Dermis microvascular lymphatic vessel endothelial cell (primary cell): ENCODE results near the gene KRT40. TPM values are rescaled to one million over a fixed set of nuclear protein-coding genes. Genes with fewer than 3 reads are reported as not detected.
"Not testable (repeated sequence)": the region's sequence is repeated elsewhere in the genome, so short reads cannot be mapped to it uniquely, and the experiment has no call there.

Experiments used
- DNase-seq, 2 donors: peaks; one replicate each; pipeline versions ENCODE4 v3.0.0 to v3.0.0-alpha.2; 2010; ENCODE audit warnings: low read depth in 2 of 2
- total RNA-seq: library from RNA; depleted of rRNA; stranded (reverse); fragments of >200 nt; gene quantifications from 2 replicates; pipeline ENCODE4 v1.2.1, GENCODE V29; 2014

Gene KRT40
- total RNA-seq = not detected in 2 replicates

DNA sequence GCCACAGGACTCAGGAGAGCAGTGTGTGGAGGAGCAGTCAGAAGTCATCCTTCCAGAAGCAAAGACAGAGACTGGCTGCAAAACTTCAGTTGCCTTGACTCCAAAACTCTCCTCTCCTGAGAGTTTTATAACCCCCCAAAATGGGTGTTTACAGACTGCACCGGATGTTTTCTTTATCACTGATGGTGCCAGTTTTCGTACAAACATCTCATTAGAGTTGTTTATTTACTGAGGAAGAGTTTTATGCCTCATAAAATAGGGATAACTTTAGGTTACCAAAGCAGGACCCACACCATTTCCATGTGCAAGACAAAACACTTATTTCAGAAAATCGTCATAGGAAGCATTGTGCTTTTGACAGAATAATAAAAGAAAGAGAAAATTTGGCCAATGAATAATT lies at the start of gene KRT40:
Gene KRT40, minus strand, starts transcription at position 101 of the 400 bp plus-strand sequence. Its CDS starts 53 bp downstream, at position 48.
- no peak for DNase-seq

DNA sequence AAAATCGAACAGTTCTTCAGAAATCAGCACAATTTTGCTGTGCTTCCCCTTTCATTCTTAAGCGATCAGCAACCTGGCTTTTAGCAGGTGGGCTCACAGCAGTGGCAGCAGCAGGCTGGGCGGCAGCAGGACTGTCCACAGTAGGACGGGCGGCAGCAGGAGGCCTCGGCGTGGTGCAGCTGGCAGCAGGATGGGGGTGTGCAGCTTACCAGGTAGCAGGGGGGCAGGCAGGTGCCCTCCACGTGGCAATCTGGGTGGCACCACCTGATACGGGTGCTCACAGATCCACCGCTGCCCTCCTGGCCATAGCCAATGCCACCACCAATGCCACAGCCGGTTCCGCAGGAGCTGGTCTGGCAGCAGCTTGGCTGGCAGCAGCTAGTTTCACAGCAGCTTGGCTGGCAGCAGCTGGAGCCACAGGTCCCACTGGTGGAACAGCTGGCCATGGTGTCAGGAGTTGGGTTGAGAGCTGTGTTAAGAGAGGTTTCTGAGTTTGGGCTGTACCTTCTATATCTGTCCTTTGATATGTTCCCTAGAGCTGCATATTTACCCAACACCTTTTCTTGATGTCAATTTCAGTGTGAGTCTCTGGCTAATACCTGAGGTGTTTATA lies 45.6 kb upstream of the KRT40 start, which contains the start of gene KRTAP1-4:
Gene KRTAP1-4, minus strand, starts transcription at position 563 of the 613 bp plus-strand sequence. Its CDS starts 117 bp downstream, at position 446.
- DNase-seq = no peak

DNA sequence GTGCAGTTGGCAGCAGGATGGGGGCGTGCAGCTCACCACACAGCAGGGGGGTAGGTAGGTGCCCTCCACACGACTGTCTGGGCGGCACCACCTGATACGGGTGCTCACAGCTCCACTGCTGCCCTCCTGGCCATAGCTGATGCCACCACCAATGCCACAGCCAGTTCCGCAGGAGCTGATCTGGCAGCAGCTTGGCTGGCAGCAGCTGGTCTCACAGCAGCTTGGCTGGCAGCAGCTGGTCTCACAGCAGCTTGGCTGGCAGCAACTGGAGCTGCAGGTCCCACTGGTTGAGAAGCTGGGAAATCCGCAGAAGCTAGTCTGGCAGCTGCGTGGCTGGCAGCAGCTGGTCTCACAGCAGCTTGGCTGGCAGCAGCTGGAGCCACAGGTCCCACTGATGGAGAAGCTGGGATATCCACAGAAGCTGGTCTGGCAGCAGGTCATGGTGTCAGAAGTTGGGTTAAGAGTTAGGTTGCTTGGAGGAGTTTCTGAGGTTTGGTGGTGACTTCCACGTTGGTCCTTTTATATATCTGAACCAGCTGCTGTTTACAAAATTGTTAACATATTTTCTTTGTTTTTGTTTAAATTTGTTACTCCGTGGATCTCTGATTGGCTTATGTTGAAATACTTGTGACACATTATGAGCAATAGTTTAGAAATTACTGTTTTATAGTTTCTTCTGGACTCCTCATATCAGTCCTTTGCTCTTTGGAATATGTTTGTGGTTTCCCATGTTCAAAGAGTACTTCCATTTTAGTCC lies 42.8 kb upstream of the KRT40 start, which contains the start of gene KRTAP1-5:
Gene KRTAP1-5, minus strand, starts transcription at position 494 of the 757 bp plus-strand sequence. Its CDS starts 53 bp downstream, at position 441.
- no peak for DNase-seq

DNA sequence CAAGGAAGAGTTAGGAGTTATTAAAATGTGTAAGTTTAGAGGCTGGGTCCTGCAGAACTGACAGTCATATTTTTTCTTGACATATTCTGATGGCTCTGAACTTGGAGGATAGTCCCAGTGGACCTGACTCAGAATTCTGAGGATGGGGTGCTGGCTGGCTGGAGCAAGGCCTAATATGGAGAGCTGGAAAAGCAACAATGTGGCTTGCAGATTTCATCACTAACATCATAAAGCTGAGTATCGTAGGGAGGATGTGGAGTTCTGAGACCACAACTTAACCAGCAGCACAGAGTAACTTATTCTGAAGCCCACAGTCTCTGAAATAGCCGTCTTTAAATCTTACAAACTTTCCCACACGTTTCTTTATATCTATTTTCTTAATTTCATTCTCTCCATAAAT lies 40.6 kb upstream of the KRT40 start:
- DNase-seq = no peak

- no peak for DNase-seq
Measured at GRCh38 chr17:41020336-41020735, 36.2 kb upstream of the KRT40 start.

GRCh38 chr17:41019415-41019814 lies 35.3 kb upstream of the KRT40 start:
- DNase-seq = no peak

DNA sequence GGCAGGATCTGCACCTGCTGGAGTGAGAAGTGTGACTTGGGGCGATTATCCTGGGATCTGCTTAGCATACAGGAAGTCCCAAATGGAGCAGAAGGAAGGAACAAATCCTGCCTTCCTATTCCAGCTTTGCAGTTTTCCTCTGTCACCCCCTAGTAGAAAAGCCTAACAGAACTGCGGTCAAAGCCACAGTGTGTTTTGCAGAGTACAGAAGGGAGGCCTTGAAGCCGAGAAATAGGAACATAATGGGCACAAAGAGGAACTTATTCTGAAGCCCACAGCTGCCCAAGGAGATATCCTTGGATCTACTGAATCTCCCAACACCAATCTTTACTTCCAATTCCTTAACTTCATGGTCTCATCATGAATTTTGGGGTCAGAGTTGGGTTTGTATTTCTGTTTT lies 34.4 kb upstream of the KRT40 start:
- no peak for DNase-seq

DNA sequence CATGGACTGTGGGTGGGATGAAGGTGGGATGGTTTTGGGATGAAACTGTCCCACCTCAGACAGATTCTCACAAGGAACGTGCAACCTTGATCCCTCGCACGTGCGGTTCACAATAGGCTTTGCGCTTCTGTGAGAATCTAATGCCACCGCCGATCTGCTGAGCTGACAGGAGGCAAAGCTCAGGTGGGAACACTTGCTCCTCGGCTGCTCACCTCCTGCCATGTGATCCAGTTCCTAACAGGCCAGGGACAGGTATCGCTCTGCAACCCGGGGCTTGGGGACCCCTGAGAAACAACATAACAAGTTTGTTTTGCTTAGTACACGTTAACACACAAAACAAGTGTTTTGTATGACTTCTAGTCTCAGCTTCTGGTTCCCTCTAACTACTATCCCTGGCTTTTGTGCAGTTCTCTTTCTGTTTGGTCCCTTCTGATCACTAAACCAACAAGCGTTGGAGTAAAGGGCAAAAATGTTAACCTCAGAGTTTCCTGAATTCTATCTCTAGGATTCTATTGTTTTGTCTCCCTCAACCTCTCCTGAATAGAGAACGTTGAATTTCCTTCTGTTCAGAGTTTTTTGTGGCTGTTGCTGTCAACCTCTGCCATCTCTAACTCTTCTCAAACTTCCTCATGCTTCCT lies 32.6 kb upstream of the KRT40 start:
- DNase-seq = no peak

DNA sequence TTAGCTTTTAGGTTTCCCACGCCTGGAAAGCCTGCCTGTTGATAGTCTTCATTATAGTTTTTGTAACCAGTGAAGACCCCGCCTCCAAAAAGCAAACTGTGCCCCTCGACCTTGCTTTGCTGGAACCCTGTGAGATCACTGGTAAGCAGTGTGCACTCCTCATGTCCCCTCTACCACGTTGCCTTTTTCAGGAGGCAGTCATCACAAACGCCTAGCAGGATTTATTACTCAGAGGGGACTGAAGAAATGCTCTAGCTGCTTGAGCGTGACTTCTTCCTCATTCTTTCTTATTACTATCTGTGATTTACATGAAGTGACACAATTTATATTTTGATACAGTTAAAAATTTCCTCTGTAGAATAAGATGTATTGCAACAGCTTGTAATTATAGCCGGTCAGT lies 31.3 kb upstream of the KRT40 start:
- no peak for DNase-seq

DNA sequence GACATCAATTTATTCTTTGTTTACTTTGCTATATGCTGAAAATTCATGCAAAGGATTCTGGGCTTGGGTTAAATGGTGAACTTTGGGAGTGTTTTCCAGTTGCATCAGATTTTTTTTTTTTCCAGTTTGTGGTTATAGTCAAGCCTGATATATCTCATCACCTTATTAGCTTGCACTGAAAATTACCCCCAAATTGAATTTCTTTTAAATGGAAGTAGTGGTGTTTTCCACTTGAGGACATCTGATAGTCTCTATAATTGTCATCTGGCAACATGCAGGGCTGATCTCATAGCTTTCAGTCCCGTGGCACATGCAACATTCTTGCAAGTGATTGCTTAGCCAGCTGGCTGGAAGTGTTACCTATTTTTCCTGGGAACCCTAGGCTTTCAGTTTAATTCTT lies 29.5 kb upstream of the KRT40 start:
- no peak for DNase-seq

DNA sequence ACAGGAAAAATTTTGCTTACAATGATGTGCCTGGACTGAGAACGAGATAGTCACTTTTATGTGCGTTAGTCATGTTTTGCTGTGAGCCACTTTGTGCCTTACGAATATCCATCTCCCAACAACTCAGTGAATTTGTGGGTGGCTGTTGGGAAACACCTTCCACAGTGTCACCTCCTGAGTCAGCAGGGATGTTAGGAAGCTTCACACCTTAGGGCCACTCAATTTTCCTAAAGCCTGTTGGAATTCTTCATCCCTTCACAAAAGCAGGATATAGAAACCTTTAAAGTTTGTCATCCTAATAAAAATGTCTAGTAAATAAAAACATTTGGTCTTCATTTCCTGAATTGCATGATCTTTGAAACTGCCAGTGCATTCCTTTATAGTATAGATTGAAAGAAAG lies 29.1 kb upstream of the KRT40 start:
- DNase-seq = no peak

GRCh38 chr17:41012326-41013120 lies 28.4 kb upstream of the KRT40 start:
- DNase-seq = no peak

DNA sequence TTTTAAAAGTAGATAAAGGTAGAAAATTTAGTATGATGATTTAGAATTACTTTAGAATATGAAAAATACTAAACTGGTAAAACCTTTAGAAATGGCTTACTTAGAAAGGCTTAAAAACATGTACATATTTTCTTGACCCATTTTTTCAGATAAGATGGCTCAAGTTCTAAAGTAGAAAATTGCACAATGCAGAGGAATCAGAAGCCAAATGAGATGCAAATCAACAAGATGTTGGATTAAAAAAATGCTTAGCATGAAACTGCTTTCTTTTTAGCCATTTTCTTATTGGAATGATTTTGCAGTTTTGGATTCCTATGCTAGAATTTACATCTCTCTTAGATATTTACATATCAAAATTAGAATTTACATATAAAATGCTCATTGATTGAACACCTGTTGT lies 26.3 kb upstream of the KRT40 start:
- no peak for DNase-seq

- no peak for DNase-seq
Measured at GRCh38 chr17:41009936-41010335, 25.8 kb upstream of the KRT40 start.

DNA sequence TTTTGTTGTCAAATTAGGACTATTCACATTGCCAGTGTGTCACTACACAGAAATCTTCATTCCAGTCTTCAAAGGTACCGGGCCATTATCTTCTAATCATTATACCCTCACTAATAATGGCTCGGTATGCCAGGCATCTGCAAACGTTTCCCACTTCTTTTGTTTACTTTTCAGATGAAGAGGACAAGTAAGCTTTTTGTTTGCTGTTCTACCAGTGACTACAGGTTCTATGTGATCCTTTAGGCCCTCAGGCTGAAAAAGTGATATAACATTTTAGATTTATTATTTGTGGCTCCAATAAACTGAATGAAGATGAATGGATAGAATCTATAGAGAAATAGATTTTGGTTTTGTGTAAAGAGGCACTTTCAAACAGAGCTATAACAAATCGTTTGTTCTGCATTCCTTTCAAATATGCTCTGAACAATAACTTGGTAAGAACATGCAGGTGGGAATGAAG lies 25.2 kb upstream of the KRT40 start:
- no peak for DNase-seq

GRCh38 chr17:41008811-41009210 lies 24.7 kb upstream of the KRT40 start, which contains the start of gene KRTAP3-1:
TSS of gene KRTAP3-1 (minus strand) at chr17:41009128. CDS start at chr17:41009074, 54 bp downstream.
- no peak for DNase-seq

GRCh38 chr17:41004397-41004796 lies 20.3 kb upstream of the KRT40 start:
- DNase-seq = no peak

DNA sequence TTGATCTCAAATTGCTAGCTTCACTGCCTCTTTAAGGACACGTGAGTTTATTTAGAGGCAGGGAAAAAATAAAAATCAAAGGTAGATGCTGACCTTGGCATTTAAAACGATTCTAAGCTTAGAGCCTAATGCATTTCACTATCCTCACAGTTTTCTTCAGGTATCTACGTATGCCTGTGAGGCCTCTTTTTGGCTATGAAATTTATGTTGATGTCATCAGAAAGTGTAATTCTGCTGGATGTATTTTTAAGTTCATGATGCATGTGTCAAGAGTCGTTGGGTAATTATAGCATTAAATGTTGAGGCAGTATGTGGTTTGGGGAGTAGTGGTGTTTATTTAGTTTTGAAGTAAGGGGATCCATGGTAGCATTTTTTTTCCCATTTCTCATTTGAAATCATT lies 19.8 kb upstream of the KRT40 start:
- no peak for DNase-seq

DNA sequence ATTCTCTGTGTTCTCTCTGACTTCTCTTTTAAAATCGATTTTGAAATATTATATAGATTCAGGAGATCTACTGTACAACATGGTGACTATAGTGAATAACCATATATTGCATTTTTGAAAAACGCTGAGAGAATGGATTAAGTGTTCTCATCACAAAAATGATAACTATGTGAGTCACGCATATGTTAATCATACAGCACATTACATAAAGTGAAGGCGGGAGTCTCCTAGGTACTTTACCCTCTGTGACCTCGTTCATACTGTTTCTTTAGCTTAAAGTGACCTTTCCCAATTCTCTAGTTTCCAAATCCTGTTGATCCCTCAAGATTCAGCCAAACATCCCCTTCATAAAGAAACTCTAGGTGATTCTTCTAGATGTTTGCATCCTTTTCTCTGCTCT lies 18.7 kb upstream of the KRT40 start:
- no peak for DNase-seq

DNA sequence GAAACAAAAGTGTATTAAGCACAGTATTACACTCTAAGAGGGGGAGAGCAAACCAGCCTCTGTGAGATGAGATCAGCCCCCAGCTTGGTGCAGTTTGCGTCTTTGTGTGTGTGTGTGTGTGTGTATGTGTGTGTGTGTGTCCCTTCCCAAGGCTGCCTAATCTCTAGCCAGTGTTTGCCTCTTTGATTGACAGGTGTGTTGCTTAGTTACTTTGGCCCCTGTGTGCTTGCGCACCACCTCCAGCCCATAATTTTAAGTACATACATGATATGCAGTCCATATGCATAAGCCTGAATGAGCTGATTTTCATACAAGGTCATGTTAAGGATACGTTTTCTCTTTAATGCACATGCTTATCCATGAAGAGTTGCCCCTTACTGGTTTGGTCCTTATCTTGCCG lies 17.7 kb upstream of the KRT40 start:
- no peak for DNase-seq

GRCh38 chr17:40999563-40999962 lies 15.4 kb upstream of the KRT40 start, which contains the start of gene KRTAP3-2:
TSS of gene KRTAP3-2 (minus strand) at chr17:40999906. CDS start at chr17:40999853, 53 bp downstream.
- DNase-seq = not testable (repeated sequence)
